ENCODE data around the gene SND1.
"Not testable (repeated sequence)": the region's sequence is repeated elsewhere in the genome, so short reads cannot be mapped to it uniquely, and the experiment has no call there.

Gene SND1

GRCh38 chr7:127959770-127960169 is 307.8 kb downstream of the SND1 start:
- no peak for DNase-seq (ENCODE audit: low read depth)
- no peak overlapping the region for H3K4me3 ChIP-seq (replicated peaks; ENCODE audit: low read depth, low read length)
- TF ChIP-seq, protein P1, sequence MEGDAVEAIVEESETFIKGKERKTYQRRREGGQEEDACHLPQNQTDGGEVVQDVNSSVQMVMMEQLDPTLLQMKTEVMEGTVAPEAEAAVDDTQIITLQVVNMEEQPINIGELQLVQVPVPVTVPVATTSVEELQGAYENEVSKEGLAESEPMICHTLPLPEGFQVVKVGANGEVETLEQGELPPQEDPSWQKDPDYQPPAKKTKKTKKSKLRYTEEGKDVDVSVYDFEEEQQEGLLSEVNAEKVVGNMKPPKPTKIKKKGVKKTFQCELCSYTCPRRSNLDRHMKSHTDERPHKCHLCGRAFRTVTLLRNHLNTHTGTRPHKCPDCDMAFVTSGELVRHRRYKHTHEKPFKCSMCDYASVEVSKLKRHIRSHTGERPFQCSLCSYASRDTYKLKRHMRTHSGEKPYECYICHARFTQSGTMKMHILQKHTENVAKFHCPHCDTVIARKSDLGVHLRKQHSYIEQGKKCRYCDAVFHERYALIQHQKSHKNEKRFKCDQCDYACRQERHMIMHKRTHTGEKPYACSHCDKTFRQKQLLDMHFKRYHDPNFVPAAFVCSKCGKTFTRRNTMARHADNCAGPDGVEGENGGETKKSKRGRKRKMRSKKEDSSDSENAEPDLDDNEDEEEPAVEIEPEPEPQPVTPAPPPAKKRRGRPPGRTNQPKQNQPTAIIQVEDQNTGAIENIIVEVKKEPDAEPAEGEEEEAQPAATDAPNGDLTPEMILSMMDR (IDR thresholded peaks at IDR 0.05; ENCODE audit: low read length, missing control alignments), result no peak

- TF ChIP-seq, protein P1 (IDR thresholded peaks at IDR 0.05; ENCODE audit: low read length, missing control alignments), result no peak
- DNase-seq (ENCODE audit: low read depth), result no peak
Measured at GRCh38 chr7:127961786-127962453, 309.9 kb downstream of the SND1 start.

GRCh38 chr7:127962589-127963361 is 310.8 kb downstream of the SND1 start:
- no peak for DNase-seq (ENCODE audit: low read depth)
- TF ChIP-seq, protein P1 (IDR thresholded peaks at IDR 0.05; ENCODE audit: low read length, missing control alignments), result no peak
- H3K4me3 ChIP-seq (replicated peaks; ENCODE audit: low read depth, low read length), result no peak overlapping the region

More at GRCh38 chr7:127961786-127962453, 309.9 kb downstream of the SND1 start:
- no peak overlapping the region for H3K4me3 ChIP-seq (replicated peaks; ENCODE audit: low read depth, low read length)

DNA sequence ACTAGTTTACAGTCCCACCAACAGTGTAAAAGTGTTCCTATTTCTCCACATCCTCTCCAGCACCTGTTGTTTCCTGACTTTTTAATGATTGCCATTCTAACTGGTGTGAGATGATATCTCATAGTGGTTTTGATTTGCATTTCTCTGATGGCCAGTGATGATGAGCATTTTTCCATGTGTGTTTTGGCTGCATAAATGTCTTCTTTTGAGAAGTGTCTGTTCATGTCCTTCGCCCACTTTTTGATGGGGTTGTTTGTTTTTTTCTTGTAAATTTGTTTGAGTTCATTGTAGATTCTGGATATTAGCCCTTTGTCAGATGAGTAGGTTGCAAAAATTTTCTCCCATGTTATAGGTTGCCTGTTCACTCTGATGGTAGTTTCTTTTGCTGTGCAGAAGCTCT is 311.9 kb downstream of the SND1 start:
- DNase-seq (ENCODE audit: low read depth); H3K4me3 ChIP-seq (replicated peaks; ENCODE audit: low read depth, low read length): not testable (repeated sequence)

- DNase-seq (ENCODE audit: low read depth), result no peak
- H3K4me3 ChIP-seq (replicated peaks; ENCODE audit: low read depth, low read length), result no peak overlapping the region
- TF ChIP-seq, protein P1 (IDR thresholded peaks at IDR 0.05; ENCODE audit: low read length, missing control alignments), result no peak
Measured at GRCh38 chr7:127967281-127967680, 315.3 kb downstream of the SND1 start.

DNA sequence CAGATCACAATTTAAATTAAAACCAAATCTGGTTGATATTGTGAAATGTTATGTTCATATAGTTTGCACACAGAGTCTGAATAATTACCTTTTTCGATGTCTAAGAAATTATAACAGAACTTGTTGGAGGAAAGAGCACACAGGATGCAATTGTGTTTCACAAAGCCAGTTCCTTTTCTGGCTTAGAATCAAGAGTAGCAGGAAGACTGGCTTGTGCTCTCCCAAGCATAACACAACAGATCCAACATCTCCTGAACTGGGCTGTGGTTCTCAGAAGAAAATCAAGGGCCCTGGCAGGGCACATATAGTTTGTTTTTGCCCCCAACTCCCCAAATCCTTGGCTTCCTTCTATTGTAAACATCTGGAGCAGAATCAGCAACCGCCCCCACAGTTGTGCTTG is 316.6 kb downstream of the SND1 start:
- peak; percentile 35 for DNase-seq (ENCODE audit: low read depth)
- no peak overlapping the region for H3K4me3 ChIP-seq (replicated peaks; ENCODE audit: low read depth, low read length)
- TF ChIP-seq, protein P1 (IDR thresholded peaks at IDR 0.05; ENCODE audit: low read length, missing control alignments), result no peak

DNA sequence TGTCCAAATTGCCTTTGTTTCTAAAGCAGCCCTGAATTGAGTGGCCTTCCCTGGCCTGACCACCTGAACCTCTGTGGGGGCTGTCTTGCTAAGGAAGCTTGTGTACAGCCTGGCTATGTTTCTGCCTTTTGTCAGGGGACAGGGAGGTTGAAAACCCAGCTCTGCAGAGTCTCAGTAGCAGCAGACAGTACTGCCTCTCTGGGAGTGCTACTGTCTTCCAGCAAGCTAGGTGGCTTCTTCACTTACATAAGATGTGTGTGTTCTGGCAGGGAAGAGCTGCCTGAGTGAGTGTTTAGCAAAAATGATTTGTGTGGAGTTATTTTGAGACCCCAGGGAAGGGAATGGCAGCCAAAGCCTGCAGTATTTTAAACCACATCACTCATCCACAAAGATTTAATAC is 321.8 kb downstream of the SND1 start:
- TF ChIP-seq, protein P1 (IDR thresholded peaks at IDR 0.05; ENCODE audit: low read length, missing control alignments), result no peak

More for the DNA sequence above, 321.8 kb downstream of the SND1 start:
- no peak for DNase-seq (ENCODE audit: low read depth)
- no peak overlapping the region for H3K4me3 ChIP-seq (replicated peaks; ENCODE audit: low read depth, low read length)
